Gastrocnemius medialis (tissue), 4 donors: ENCODE data around the gene TP73. TPM values are rescaled to one million over a fixed set of nuclear protein-coding genes. Genes with fewer than 3 reads are reported as not detected.

Experiments
- ATAC-seq, 2 donors: fragments of 150-250 bp; one replicate each; pipeline ENCODE4 v1.9.1; 2016
- DNase-seq, 2 donors: peaks; one replicate each; pipeline ENCODE4 v3.0.0-alpha.2; 2019
- H3K27ac ChIP-seq, 4 donors: fragments of 200-600 bp; sonication (generic); 1 replicate in 1 of 4; 2 replicates in 3 of 4; pipeline ENCODE4 v1.5.1; 2016 to 2018; ENCODE audit warnings: mild to moderate bottlenecking in 2 of 4, moderate library complexity in 1 of 4
- H3K27me3 ChIP-seq, 3 donors: fragments of 200-600 bp; sonication (generic) in 2 of 3; 1 replicate in 1 of 3; 2 replicates in 2 of 3; pipeline versions ENCODE4 v1.5.1 to v1.6.0; 2016 to 2019; ENCODE audit warnings: mild to moderate bottlenecking in 1 of 3, moderate library complexity in 1 of 3
- H3K36me3 ChIP-seq, 2 donors: fragments of 200-600 bp; sonication (generic) in 1 of 2; one replicate each; pipeline ENCODE4 v1.5.1; 2017 to 2018
- H3K4me1 ChIP-seq, 2 donors: fragments of 200-600 bp; sonication (generic) in 1 of 2; one replicate each; pipeline ENCODE4 v1.5.1; 2016 to 2017; ENCODE audit warnings: mild to moderate bottlenecking in 2 of 2
- H3K4me3 ChIP-seq, 4 donors: fragments of 200-600 bp; sonication (generic) in 3 of 4; 1 replicate in 1 of 4; 2 replicates in 3 of 4; pipeline ENCODE4 v1.5.1; 2016 to 2019; ENCODE audit warnings: mild to moderate bottlenecking in 2 of 4
- H3K9me3 ChIP-seq, 3 donors: fragments of 200-600 bp; sonication (generic) in 2 of 3; 1 replicate in 1 of 3; 2 replicates in 2 of 3; pipeline ENCODE4 v1.5.1; 2016 to 2019
- POLR2A ChIP-seq, 2 donors: fragments of 450-650 bp; IDR thresholded peaks; one replicate each; pipeline ENCODE4 v1.6.1; 2017; ENCODE audit warnings: antibody characterized with exemption in 2 of 2, mild to moderate bottlenecking in 2 of 2, moderate library complexity in 2 of 2
- in situ Hi-C, 4 donors: fragments of 200-750 bp; cut with MboI; loops; one replicate each; pipeline versions ENCODE4 v1.15.0 to v1.8.0; 2017; ENCODE audit warnings: low sequenced_read_pairs in 4 of 4
- intact Hi-C: fragments of 100-400 bp; cut with DNase I; formaldehyde crosslinking; loops from one replicate; pipeline ENCODE4 v1.15.1; 2023; ENCODE audit warnings: low total_unique reads
- total RNA-seq, 4 donors: library from RNA; depleted of rRNA; stranded (reverse); fragments of >200 nt; gene quantifications; one replicate each; pipeline versions ENCODE4 v1.1.0 to v1.2.3, GENCODE V29; 2016
- TF ChIP-seq, protein P1 (sequence below), 5 experiments: fragments of 450-650 bp in 3 of 5; fragments of 200-600 bp in 2 of 5; sonication (generic) in 2 of 5; IDR thresholded peaks in 4 of 5; conservative IDR thresholded peaks in 1 of 5; 1 replicate in 4 of 5; 2 replicates in 1 of 5; pipeline ENCODE4 v1.5.1; 2016 to 2019; ENCODE audit warnings: antibody characterized with exemption in 5 of 5, mild to moderate bottlenecking in 3 of 5, moderate library complexity in 3 of 5

The TP73 gene
- total RNA-seq, 4 donors from 2014 or later = 0.07 TPM; not detected in 3

DNA sequence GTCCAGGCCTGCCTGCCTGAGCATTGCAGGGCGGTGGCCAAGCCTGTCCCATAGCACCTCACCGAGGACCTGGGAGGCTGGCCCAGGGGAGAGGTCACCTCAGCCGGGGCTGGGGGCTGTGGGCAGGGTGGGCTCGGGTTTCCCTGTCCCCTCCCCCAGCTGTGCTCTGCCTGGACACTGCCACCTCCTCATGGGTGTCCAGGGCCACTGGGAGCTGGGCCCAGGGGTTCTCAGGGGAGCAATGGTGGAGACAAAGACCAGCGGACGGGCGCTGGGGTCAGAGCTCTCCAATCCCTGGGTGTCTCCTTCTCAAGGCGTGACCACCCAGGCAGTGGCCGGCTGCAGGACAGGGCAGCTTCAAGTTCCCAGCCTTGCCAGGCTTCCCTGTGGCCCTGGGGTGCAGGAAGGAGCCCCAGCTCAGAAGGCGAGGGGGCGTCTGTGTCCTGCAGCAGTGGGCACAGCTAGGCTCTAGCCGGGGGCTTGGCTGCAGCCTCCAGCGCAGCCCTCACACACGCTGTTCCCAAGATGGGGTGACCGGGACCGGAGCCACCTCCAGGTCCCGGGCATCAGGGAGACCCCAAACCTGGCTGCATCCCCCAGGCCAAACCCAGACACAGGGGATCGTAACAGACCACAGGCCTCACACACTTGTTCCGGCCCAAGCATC, 29.0 kb downstream of the TP73 start:
- ATAC-seq (no peak), DNase-seq (no peak)
- in situ Hi-C loops = no loop called here
- H3K27me3 ChIP-seq = peaks cover 0 to 4% (median 0%) of the 10 kb centered on the region in 3 donors
- H3K27ac ChIP-seq = no peak overlapping the region
- no peak for TF ChIP-seq POLR2A (IDR thresholded peaks at IDR 0.05)
- TF ChIP-seq, protein P1, sequence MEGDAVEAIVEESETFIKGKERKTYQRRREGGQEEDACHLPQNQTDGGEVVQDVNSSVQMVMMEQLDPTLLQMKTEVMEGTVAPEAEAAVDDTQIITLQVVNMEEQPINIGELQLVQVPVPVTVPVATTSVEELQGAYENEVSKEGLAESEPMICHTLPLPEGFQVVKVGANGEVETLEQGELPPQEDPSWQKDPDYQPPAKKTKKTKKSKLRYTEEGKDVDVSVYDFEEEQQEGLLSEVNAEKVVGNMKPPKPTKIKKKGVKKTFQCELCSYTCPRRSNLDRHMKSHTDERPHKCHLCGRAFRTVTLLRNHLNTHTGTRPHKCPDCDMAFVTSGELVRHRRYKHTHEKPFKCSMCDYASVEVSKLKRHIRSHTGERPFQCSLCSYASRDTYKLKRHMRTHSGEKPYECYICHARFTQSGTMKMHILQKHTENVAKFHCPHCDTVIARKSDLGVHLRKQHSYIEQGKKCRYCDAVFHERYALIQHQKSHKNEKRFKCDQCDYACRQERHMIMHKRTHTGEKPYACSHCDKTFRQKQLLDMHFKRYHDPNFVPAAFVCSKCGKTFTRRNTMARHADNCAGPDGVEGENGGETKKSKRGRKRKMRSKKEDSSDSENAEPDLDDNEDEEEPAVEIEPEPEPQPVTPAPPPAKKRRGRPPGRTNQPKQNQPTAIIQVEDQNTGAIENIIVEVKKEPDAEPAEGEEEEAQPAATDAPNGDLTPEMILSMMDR (IDR thresholded peaks at IDR 0.05 in 4 of 5, conservative IDR thresholded peaks at IDR 0.05 in 1 of 5) = no peak
- H3K4me3 ChIP-seq = no peak overlapping the region
- intact Hi-C loops = no loop called here
- H3K4me1 ChIP-seq = no peaks in the 10 kb centered on the region
- no peaks in the 10 kb centered on the region for H3K9me3 ChIP-seq
- H3K36me3 ChIP-seq = no peaks in the 10 kb centered on the region

DNA sequence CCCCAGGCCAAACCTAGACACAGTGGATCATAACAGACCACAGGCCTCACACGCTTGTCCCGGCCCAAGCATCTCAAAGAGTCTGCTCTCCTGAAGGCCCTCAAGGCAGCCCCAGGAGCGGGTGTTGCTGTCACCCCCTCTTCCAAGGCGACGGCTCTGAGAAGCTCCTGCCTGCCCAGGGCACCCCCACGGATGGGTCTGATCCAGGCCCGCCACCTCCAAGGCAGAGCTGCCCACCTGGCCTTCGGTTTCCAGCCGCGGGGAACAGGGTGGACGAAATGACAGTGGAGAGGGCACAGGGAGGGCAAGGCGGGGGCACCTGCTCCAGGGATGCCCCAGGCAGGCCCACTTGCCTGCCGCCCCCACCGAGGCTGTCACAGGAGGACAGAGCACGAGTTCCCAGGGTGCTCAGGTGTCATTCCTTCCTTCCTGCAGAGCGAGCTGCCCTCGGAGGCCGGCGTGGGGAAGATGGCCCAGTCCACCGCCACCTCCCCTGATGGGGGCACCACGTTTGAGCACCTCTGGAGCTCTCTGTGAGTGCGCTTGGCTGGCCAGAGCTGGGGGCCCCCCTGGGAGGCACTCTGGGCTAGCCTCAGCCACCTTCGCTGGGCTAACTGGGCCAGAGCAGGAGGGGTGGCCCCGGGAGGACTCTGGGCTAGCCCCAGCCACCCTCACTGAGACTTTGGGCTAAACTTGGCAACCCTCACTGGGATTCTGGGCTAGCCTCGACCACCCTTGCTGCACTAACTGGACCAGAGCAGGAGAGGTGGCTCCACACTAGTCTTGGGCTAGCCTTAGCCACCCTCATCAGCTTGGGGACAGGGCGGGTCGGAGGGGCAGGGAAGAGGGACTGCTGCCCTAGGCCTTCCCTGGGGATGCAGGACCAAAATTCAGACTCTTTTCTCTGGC, 29.8 kb downstream of the TP73 start:
- no peak for TF ChIP-seq POLR2A (IDR thresholded peaks at IDR 0.05)
- TF ChIP-seq, protein P1 (IDR thresholded peaks at IDR 0.05 in 4 of 5, conservative IDR thresholded peaks at IDR 0.05 in 1 of 5) = no peak
- Histone ChIP-seq H3K4me3 (no peak overlapping the region), H3K27me3 (peaks cover 0 to 4% (median 0%) of the 10 kb centered on the region in 3 donors), H3K36me3 (no peaks in the 10 kb centered on the region), H3K4me1 (no peaks in the 10 kb centered on the region), H3K27ac (no peak overlapping the region), H3K9me3 (no peaks in the 10 kb centered on the region)
- ATAC-seq = no peak
- intact Hi-C loops (no loop called here), in situ Hi-C loops (no loop called here)
- no peak for DNase-seq

DNA sequence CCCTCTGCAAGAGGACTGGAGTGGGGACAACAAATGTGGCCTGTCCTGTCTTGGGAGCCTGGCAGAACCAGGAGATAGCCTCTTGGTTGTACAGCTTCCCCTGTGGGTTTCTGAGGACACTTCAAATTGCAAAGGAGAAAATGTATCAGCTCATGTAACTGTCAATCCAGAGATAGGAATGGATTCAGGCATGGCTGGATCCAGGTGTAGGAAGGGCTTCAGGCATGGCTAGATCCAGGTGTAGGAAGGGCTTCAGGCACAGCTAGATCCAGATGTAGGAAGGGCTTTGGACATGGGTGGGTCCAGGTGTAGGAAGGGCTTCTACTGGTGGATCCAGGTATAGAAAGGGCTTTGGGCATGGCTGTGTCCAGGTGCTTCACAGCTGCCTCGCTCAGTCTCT, 30.9 kb downstream of the TP73 start:
- H3K4me1 ChIP-seq = no peaks in the 10 kb centered on the region
- H3K27me3 ChIP-seq = peaks cover 0 to 4% (median 0%) of the 10 kb centered on the region in 3 donors
- DNase-seq (no peak), ATAC-seq (no peak)
- no peak for TF ChIP-seq POLR2A (IDR thresholded peaks at IDR 0.05)
- TF ChIP-seq, protein P1 (IDR thresholded peaks at IDR 0.05 in 4 of 5, conservative IDR thresholded peaks at IDR 0.05 in 1 of 5) = no peak
- no peak overlapping the region for H3K4me3 ChIP-seq
- in situ Hi-C loops (no loop called here), intact Hi-C loops (no loop called here)
- no peak overlapping the region for H3K27ac ChIP-seq
- H3K9me3 ChIP-seq = no peaks in the 10 kb centered on the region
- no peaks in the 10 kb centered on the region for H3K36me3 ChIP-seq

DNA sequence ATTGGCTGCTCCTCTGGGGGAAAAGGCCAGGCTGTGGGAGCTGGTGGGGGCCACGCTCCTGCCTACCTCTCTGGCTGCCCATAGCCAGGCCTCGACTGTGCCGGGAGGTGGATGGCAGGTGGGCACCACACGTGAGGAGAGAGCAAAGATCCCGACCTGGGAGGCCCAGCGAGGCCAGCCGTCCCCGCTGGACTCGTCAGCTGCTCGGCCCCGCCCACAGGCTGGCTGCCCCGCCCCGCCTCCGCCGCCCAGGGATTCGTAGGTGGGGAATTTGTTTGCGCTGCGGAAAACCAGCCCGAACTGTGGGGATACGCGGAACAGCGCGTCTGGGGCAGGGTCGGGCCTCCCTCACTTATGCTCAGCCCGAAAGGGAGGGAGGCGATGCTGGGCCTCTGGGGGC, 31.7 kb downstream of the TP73 start:
- TF ChIP-seq POLR2A (IDR thresholded peaks at IDR 0.05) = no peak
- TF ChIP-seq, protein P1 (IDR thresholded peaks at IDR 0.05 in 4 of 5, conservative IDR thresholded peaks at IDR 0.05 in 1 of 5) = no peak
- DNase-seq (no peak), ATAC-seq (no peak)
- no peak overlapping the region for H3K4me3 ChIP-seq
- no peak overlapping the region for H3K27ac ChIP-seq
- peaks cover 0 to 4% (median 0%) of the 10 kb centered on the region in 3 donors for H3K27me3 ChIP-seq
- H3K4me1 ChIP-seq = no peaks in the 10 kb centered on the region
- H3K9me3 ChIP-seq = no peaks in the 10 kb centered on the region
- no peaks in the 10 kb centered on the region for H3K36me3 ChIP-seq
- in situ Hi-C loops (no loop called here), intact Hi-C loops (no loop called here)
